HG02885 (cell line): ENCODE data around the gene MEG3.

ENCODE experiments used
- ATAC-seq: cut with Tn5 transposase; IDR thresholded peaks from one replicate; pipeline ENCODE4 v1.9.1; 2021; ENCODE audit warnings: mild to moderate bottlenecking; ENCODE audit not compliant: unreplicated experiment, poor library complexity

Gene MEG3

GRCh38 chr14:100825713-100826331 is at the start of gene MEG3:
MEG3 (plus strand) TSS chr14:100826118.
- no peak for ATAC-seq

GRCh38 chr14:100776681-100777365 is 49.1 kb upstream of the MEG3 start:
- ATAC-seq, result no peak

- no peak for ATAC-seq
Measured at GRCh38 chr14:100777366-100777817, 48.5 kb upstream of the MEG3 start.

DNA sequence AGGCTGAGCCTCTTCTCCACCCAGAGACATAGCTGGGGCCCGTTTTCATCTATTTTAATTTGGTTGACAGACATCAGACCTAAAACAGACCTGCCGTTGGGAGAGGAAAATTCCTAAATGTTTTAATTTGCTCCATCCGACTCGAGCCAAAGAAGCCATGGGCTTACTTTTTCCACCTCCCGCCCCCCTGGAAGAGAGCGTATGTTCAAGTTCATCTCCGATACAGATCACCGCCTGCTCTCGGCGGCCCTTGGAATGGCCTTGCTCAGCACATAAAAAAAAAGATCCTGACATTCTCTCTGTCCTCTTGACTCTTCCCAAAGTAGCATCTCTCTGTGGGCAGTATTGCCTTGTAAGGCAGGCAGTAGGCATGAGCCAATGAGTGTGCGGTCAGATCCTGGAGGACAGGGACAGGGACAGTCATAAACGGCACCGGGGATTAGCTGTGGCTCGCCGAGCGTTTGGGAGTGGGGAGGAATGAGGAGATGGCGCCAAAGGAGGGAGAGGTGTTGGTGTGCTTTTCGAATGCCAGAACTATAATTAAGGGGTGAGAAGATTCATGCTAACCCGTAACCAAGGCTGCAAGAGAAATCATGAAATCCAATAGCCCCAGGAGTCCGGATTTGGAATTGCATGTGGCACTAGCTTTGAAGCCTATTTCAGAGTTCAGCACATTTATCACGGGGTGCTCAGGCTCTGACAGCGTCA is 47.9 kb upstream of the MEG3 start:
- no peak for ATAC-seq

- ATAC-seq, result no peak
Measured at GRCh38 chr14:100778526-100778882, 47.4 kb upstream of the MEG3 start.

DNA sequence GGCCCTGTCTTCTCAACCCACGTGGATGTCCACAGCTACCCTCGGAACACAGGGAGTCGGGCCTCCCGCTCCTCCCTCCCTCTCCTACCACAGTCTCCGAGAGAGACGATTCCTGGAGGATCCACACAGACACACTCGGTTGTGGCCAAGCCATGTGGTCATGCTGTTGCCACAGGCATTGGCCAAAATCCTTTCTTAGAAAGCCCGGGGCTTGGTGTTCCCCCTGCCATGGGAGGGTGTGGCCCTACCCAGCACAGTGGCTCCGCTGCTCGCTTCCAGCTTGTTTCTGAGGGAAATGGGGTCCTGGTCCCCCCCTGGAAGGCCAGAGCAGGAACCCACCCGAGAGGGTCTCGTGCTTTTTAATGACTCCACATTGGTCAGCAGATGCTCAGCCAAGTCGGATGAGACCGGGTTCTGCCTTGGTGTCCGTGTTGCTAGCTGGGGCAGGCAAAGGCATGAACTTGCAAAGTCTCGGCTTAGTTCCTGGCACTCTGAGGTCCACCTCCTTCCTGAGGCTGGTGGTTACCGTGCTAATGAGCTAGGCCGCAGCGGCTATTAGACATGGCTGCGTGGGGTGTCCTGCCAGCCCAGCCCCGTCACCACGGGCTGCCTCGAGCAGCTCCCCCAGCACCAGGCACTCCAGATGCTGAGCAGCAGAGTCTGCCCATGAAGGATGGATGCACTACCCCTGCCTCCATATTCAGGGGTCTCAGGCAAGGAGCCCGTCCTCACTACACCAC is 46.8 kb upstream of the MEG3 start:
- ATAC-seq, result no peak

DNA sequence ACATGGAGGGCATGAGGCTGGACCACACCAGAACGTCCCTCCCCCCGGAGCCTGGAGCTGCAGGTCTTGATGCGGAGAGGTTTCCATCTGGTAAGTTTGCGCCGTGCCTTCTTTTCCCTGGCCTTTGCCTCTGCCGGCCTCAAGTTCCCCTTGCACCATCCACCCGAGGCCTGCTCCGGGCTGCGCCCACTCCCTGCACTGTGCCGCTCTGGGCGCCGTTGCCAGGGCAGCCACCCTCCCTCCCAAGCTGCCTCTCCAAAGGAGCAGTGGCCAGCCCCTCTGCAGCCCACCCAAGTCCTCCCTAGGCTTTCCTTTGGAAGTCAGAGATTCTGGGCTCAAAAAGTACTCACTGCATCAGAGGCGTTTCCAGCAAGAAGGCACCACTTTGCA is 46.2 kb upstream of the MEG3 start:
- no peak for ATAC-seq

- ATAC-seq, result no peak
Measured at GRCh38 chr14:100780246-100780645, 45.7 kb upstream of the MEG3 start.

DNA sequence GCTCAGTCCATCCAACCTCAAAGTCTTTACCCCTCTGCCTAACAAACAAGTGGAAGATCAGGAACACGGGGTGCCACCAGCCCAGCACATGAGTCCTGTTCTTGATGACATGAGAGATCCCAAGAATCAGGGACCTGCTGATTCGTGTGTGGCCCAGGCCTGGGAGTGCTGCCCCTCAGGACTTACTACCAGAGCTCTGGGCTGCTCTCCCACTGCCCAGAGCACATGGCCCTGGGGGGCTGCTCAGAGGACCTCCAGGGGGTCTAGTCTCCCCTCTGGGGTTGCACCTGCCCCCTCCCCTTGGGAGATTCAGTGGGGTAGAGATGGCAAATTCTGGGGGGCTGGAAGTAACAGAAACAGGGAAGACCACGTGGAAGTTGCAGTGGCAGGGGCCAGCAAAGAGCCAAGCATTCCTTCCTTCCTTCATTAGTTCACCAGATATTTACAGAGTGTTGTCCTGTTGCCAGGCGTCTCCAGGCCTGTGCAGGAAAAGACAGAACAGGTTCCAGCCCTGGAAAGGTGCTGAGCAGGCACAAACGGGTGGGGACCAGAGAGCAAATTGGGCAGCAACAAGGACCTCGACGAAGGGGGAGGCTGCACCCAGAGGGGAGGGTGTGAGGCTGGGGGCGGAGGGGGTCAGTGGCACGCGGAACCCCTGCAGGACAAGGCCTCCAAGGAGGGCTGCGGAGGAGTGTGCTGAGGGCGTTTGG is 45.1 kb upstream of the MEG3 start:
- ATAC-seq, result no peak

GRCh38 chr14:100781952-100782351 is 44.0 kb upstream of the MEG3 start:
- ATAC-seq, result no peak

- ATAC-seq, result no peak
Measured at GRCh38 chr14:100782516-100783320, 43.2 kb upstream of the MEG3 start.

- ATAC-seq, result no peak
Measured at GRCh38 chr14:100783630-100784370, 42.1 kb upstream of the MEG3 start.

- no peak for ATAC-seq
Measured at GRCh38 chr14:100784523-100785337, 41.2 kb upstream of the MEG3 start.

DNA sequence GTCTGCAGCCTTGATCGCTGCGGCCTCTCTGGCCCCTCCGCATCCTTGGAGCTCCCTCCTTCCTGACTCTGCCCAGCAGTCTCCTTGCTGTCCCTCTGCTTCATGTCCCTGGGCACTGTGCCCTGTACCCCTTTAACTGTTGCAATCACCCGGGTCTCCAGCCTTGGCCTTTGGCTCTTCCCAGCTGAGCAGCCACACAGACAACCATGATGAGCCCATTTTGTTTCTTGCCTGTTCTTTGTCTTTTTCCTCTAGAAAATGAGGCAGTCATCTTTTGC is 40.6 kb upstream of the MEG3 start:
- no peak for ATAC-seq

DNA sequence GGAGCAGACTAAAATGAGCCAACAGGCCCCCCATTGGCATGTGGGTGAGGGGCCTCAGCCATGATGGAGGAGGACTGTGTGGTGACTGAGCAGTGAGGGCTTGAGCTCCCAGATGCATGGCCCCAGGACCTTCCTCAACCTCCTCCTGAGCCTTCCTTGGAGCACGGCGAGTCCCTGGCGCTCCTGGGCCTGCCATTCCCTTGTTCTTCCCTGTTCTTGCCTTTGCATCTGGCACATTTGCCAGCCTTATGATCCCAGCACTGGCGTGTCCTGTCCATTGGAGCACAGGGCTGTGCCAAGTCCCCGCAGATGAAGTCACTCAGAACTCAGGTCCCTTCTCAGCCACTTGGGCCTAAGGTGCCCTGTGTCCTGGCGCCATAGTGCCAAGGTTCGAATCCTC is 40.3 kb upstream of the MEG3 start:
- no peak for ATAC-seq

GRCh38 chr14:100786131-100786530 is 39.8 kb upstream of the MEG3 start:
- no peak for ATAC-seq

DNA sequence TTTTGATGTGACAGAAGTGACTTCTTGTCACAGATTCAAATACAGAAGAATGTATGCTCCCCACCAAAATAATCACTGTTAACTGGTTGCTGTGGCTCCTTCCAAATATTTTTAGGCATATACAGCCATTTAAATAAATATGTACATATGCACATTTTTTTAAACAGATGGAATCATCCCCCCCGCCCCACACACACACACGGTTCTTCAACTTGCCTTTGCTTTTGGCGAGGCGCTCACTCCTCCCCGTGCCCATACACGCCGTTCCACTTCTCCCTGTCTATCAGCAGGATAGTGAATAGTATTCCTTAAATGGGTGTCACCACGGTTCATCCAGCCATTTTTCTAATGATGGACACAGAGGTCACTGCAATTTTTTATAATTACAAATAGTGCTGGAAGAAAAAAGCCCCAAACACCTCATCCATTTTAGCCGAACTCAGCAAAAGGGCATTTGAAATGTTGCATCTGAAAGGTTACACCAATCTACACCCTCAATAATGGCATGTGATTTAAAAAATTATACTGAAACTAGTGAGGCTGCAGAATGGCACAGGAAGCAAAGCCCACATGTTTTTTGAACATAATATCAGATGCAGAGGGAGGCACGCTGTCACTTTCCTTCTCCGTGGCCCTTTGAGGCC is 39.2 kb upstream of the MEG3 start:
- ATAC-seq, result no peak

DNA sequence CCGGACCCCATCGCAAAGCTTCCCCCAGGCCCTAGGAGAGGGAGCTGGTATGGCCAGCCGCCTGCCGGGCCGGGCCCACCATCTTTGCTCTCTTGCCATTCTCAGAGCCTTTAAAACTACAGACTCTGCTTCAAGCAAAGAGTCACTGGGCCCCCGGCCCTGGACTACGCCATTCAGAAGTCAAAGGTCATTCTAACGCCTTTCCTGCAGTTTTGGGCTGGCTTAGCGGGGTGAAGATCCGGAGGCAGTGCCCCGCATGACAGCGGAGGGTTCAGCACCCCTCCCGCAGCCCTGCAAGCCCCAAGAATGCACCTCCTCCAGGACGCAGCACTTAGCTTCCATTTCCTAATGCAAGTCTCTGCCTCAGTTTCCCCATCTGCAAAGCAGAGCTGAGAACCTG is 38.3 kb upstream of the MEG3 start:
- ATAC-seq, result no peak
